Activated T-helper 1 cell treated with anti-CD3 and anti-CD28 coated beads, Interleukin-12 subunit alpha, Interleukin-12 subunit beta, Interleukin-2, Interleukin-4 antibody, amounts not matched to agents 30 ng/mL and 10 ng/mL and 1 ng/mL, durations not matched to agents 14 hours and 24 hours and 36 hours (primary cell): ENCODE measurements around the gene USP5. TPM values are rescaled to one million over a fixed set of nuclear protein-coding genes. Genes with fewer than 3 reads are reported as not detected.
A peak's percentile ranks its signal among the peaks of the same experiment; 100 is the strongest.

ENCODE experiments used
- DNase-seq: peaks from one replicate; pipeline ENCODE4 v3.0.0; 2021; ENCODE audit warnings: low spot score
- H3K27ac Mint-ChIP-seq: one replicate; pipeline ENCODE4 v1.8.0; 2021; ENCODE audit warnings: mild to moderate bottlenecking, mixed read lengths
- H3K27me3 Mint-ChIP-seq: one replicate; pipeline ENCODE4 v1.8.0; 2022; ENCODE audit warnings: mild to moderate bottlenecking, moderate library complexity, mixed read lengths; ENCODE audit not compliant: insufficient read depth
- H3K36me3 Mint-ChIP-seq: one replicate; pipeline ENCODE4 v1.8.0; 2021; ENCODE audit warnings: low read depth, mixed read lengths
- H3K4me1 Mint-ChIP-seq: one replicate; pipeline ENCODE4 v1.8.0; 2021; ENCODE audit warnings: low read depth, mixed read lengths
- H3K4me3 Mint-ChIP-seq: one replicate; pipeline ENCODE4 v1.8.0; 2021; ENCODE audit warnings: mild to moderate bottlenecking, moderate library complexity, mixed read lengths
- H3K9me3 Mint-ChIP-seq: one replicate; pipeline ENCODE4 v1.8.0; 2021; ENCODE audit warnings: mixed read lengths
- intact Hi-C: fragments of 100-400 bp; cut with micrococcal nuclease; formaldehyde crosslinking; loops from one replicate; pipeline ENCODE4 v1.15.1; 2024
- total RNA-seq: library from RNA; stranded (reverse); gene quantifications from 2 replicates; pipeline ENCODE4 v1.2.3, GENCODE V29; 2022

USP5 gene, protein sequence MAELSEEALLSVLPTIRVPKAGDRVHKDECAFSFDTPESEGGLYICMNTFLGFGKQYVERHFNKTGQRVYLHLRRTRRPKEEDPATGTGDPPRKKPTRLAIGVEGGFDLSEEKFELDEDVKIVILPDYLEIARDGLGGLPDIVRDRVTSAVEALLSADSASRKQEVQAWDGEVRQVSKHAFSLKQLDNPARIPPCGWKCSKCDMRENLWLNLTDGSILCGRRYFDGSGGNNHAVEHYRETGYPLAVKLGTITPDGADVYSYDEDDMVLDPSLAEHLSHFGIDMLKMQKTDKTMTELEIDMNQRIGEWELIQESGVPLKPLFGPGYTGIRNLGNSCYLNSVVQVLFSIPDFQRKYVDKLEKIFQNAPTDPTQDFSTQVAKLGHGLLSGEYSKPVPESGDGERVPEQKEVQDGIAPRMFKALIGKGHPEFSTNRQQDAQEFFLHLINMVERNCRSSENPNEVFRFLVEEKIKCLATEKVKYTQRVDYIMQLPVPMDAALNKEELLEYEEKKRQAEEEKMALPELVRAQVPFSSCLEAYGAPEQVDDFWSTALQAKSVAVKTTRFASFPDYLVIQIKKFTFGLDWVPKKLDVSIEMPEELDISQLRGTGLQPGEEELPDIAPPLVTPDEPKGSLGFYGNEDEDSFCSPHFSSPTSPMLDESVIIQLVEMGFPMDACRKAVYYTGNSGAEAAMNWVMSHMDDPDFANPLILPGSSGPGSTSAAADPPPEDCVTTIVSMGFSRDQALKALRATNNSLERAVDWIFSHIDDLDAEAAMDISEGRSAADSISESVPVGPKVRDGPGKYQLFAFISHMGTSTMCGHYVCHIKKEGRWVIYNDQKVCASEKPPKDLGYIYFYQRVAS
- total RNA-seq: 116 and 127 TPM in 2 replicates

DNA sequence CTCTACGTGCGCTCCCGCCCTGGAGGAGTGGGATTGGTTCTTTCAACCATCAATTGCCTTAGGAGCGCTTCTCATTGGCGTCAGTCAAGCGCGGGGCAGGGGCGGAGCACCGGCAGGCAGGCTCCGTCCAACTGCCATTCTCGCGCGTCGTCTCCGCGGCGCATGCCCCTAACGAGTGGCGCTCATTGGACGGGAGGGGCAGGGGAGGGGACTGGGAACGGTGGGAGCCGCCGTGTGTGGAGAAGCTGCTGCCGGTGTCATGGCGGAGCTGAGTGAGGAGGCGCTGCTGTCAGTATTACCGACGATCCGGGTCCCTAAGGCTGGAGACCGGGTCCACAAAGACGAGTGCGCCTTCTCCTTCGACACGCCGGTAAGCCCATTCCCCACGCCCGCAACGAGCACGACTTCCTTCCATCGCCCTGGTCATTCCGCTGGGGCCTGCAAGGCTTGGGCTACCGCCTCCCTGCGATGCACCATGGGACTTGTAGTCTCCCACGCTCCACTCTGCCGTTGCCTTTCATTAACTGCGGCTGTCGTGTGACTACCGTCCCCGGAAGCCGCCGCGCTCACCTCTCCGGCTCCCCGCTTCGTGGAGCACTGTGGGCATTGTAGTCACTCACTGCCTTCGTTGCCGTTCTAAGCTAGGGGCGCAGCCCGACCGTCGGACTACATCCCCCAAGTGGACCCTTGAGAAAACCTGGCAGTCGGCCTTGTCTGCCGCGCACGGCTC is at the start of gene USP5:
USP5 (plus strand) TSS at position 230 of the 730 bp plus-strand sequence; CDS start at position 260, 30 bp downstream.
- peak; percentile 98 for DNase-seq
- Mint-ChIP-seq H3K36me3 (peaks cover 25% of the 10 kb centered on the region), H3K4me1 (peaks cover 46% of the 10 kb centered on the region), H3K4me3 (peak within 1 kb of the TSS; percentile 91), H3K27me3 (peaks cover 2% of the 10 kb centered on the region), H3K9me3 (no peaks in the 10 kb centered on the region), H3K27ac (peak within 1 kb of the TSS; percentile 96)
- intact Hi-C loops: loop anchor here (1.0 to 5.0 kb wide), 19 partner anchors 15 to 359 kb away; partner anchors contain the start of genes C12orf57, C1RL, CD4 and CHD4

DNA sequence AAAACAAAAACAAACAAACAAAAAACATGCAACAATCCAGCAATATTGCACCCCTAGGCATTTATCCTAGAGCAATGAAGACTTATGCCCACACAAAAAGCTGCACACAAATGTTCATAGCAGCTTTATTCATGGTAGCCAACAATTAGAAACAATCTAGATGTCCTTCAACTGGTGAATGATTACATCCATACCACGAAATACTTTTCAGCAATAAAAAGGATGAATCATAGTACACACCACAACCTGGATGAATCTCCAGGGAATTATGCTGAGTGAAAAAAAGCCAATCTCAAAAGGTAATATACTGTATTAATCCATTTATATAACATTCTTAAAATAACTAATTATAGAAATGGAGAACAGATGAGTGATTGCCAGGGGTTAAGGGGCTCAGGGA is 44.8 kb upstream of the USP5 start:
- H3K27ac Mint-ChIP-seq: no peak overlapping the region
- H3K4me1 Mint-ChIP-seq: peaks cover 26% of the 10 kb centered on the region
- no peak overlapping the region for H3K4me3 Mint-ChIP-seq
- H3K27me3 Mint-ChIP-seq: no peaks in the 10 kb centered on the region
- H3K36me3 Mint-ChIP-seq: peaks cover 34% of the 10 kb centered on the region
- DNase-seq: no peak
- H3K9me3 Mint-ChIP-seq: no peaks in the 10 kb centered on the region
- intact Hi-C loops: no loop called here

DNA sequence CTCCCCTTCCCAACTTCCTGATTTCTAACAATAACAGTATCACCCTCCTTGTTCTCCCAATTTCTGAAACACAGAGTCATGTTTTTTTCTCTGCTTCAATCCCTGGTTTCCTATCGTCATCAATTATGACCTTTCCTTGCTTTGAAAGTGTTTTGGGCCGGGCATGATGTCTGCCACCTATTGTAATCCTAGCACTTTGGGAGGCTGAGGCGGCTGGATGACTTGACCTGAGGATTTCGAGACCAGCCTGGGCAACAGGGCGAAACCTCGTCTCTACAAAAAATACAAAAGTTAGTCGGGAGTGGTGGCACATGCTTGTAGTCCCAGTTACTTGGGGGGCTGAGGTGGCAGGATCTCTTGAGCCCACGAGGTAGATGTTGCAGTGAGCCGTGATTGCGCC is 42.9 kb upstream of the USP5 start:
- Mint-ChIP-seq H3K27me3 (no peaks in the 10 kb centered on the region), H3K27ac (no peak overlapping the region), H3K4me1 (peaks cover 26% of the 10 kb centered on the region), H3K9me3 (no peaks in the 10 kb centered on the region), H3K4me3 (no peak overlapping the region), H3K36me3 (peaks cover 36% of the 10 kb centered on the region)
- DNase-seq: no peak
- intact Hi-C loops: no loop called here

DNA sequence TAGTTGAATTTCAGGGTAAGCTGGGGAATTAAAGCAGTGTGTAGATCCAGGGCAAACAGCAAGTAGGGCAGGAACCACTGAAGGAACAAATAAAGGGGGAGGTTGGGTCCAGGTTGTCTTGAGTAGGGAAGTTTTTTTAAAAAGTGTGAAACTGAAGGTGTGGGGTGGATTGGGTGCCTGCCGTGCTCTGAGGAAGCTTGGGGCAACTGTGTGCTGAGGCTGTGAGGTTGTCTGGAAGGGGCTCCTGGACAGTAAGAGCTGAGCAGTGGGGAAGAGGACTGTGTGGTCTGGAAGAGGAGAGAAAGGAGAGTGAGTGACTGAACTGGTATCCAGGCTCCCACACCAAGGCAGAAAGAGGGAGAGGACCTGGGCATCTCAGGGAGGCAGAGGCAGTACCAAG is 41.2 kb upstream of the USP5 start:
- H3K27me3 Mint-ChIP-seq: no peaks in the 10 kb centered on the region
- H3K9me3 Mint-ChIP-seq: no peaks in the 10 kb centered on the region
- intact Hi-C loops: no loop called here
- peaks cover 44% of the 10 kb centered on the region for H3K36me3 Mint-ChIP-seq
- DNase-seq: no peak
- peak overlapping the region; percentile 70 for H3K27ac Mint-ChIP-seq
- no peak overlapping the region for H3K4me3 Mint-ChIP-seq
- peaks cover 26% of the 10 kb centered on the region for H3K4me1 Mint-ChIP-seq

DNA sequence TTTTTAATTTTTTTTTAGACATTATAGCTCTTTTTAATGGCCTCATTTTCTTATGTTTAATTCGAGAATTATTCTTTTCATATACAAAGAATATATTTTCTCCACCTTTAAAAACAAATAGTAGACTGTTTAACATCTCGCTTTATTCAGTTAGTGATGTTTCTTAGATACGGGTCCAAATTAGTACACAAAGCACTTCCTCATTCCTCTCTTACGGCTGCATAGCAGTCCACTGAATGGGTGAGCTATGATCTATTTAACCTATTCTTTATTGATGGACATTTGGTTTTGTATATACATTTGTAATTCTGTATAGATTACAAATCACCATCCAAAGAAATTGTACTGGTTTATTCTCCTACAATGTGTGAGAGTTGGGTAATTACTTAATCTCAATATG is 38.6 kb upstream of the USP5 start:
- Mint-ChIP-seq H3K27me3 (no peaks in the 10 kb centered on the region), H3K4me3 (no peak overlapping the region), H3K9me3 (no peaks in the 10 kb centered on the region), H3K36me3 (peaks cover 59% of the 10 kb centered on the region), H3K27ac (no peak overlapping the region), H3K4me1 (peaks cover 26% of the 10 kb centered on the region)
- intact Hi-C loops: no loop called here
- DNase-seq: no peak

DNA sequence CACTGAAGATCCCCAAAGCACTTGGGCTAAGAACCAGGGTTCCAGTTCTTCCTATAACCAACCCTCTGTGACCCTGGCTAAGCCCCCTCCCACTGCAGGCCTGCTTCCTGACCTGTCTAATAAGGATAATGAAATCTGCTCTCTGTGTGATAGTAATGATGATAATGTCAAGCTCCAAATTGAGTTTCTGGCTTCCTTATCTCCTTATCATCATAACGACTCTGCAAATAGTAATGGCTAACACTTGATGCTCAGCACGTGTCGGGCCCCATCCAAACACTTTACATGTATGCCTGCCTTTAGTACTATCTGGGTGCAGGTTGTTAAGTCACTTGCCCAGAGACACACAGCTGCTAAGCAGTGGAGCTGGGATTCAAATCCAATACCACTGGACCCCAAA is 35.4 kb upstream of the USP5 start:
- H3K4me3 Mint-ChIP-seq: no peak overlapping the region
- no peak overlapping the region for H3K27ac Mint-ChIP-seq
- H3K36me3 Mint-ChIP-seq: peaks cover 58% of the 10 kb centered on the region

DNA sequence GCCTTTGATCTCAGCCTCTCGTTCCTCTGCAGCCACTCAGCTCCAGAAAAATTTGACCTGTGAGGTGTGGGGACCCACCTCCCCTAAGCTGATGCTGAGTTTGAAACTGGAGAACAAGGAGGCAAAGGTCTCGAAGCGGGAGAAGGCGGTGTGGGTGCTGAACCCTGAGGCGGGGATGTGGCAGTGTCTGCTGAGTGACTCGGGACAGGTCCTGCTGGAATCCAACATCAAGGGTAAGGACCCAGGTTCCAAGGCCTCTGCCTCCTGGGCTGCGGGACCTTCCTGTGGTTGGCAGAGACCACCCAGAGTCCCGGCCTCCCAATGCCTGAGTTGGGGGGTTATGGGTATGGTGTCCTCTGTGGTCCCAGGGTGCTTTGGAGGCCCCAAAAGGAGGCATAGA is 34.9 kb upstream of the USP5 start:
- Mint-ChIP-seq H3K4me1 (peaks cover 11% of the 10 kb centered on the region), H3K36me3 (peaks cover 58% of the 10 kb centered on the region), H3K27ac (no peak overlapping the region), H3K27me3 (peaks cover 2% of the 10 kb centered on the region), H3K9me3 (no peaks in the 10 kb centered on the region), H3K4me3 (no peak overlapping the region)
- intact Hi-C loops: no loop called here
- DNase-seq: no peak

More for the DNA sequence above, 35.4 kb upstream of the USP5 start:
- intact Hi-C loops: no loop called here
- Mint-ChIP-seq H3K9me3 (no peaks in the 10 kb centered on the region), H3K4me1 (peaks cover 11% of the 10 kb centered on the region), H3K27me3 (peaks cover 2% of the 10 kb centered on the region)
- no peak for DNase-seq

DNA sequence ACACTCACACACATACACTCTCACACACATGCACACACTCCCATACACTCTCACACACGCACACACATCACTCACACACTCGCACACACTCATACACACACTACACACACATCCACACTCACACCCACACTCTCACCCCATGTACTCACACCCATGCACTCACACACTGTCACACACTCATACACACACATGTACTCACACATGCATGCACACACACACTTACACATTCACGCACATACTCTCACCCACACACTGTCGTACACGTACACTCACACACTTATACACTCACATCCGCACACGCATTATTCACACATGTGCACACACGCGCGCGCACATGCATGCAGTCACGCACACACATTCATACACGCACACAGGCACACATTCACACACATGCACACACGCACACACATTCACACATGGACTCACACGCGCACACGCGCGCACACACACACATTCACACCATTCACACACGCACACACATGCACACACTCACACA is 34.2 kb upstream of the USP5 start:
- Mint-ChIP-seq H3K4me1 (peaks cover 12% of the 10 kb centered on the region), H3K4me3 (no peak overlapping the region), H3K27ac (peak overlapping the region; percentile 45), H3K27me3 (peaks cover 6% of the 10 kb centered on the region), H3K36me3 (peaks cover 58% of the 10 kb centered on the region), H3K9me3 (no peaks in the 10 kb centered on the region)
- intact Hi-C loops: no loop called here
- DNase-seq: no peak

DNA sequence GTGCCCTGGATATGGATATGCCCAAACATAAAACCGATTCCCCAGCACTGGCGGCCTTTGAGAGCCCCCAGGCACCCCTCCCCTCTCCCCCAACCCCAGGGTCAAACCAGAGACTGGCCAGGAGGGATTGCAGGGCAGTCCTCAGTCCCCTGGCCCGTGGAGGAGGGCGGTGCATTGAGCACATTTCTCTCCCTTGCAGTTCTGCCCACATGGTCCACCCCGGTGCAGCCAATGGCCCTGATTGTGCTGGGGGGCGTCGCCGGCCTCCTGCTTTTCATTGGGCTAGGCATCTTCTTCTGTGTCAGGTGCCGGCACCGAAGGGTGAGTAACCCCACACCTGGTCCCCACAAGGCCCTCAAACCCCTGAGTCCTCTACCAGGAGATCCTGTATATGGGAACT is 33.7 kb upstream of the USP5 start:
- intact Hi-C loops: no loop called here
- H3K27ac Mint-ChIP-seq: no peak overlapping the region
- peaks cover 8% of the 10 kb centered on the region for H3K27me3 Mint-ChIP-seq
- no peaks in the 10 kb centered on the region for H3K9me3 Mint-ChIP-seq
- H3K4me1 Mint-ChIP-seq: peaks cover 17% of the 10 kb centered on the region
- H3K4me3 Mint-ChIP-seq: no peak overlapping the region
- no peak for DNase-seq
- H3K36me3 Mint-ChIP-seq: peaks cover 58% of the 10 kb centered on the region

DNA sequence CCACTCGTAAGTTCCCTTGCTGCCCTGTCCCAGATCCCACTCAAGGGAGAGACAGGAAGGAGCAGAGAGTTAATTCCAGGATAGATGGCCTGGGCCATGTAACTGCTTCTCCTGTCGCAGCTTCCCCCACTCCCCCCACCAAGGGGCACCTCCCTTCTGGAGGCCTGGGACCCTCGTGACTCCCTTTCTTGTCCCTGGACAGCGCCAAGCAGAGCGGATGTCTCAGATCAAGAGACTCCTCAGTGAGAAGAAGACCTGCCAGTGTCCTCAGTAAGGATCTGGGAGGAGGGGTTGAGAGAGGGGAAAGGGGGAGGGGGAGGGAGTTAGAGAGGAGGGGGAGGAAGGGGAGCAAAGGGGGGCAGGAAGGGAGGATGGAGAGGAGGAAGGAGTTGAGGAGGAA is 33.3 kb upstream of the USP5 start:
- no peak for DNase-seq
- peaks cover 17% of the 10 kb centered on the region for H3K4me1 Mint-ChIP-seq
- no peak overlapping the region for H3K4me3 Mint-ChIP-seq
- H3K9me3 Mint-ChIP-seq: no peaks in the 10 kb centered on the region
- intact Hi-C loops: no loop called here
- H3K27me3 Mint-ChIP-seq: peaks cover 8% of the 10 kb centered on the region
- H3K27ac Mint-ChIP-seq: no peak overlapping the region
- H3K36me3 Mint-ChIP-seq: peaks cover 53% of the 10 kb centered on the region

DNA sequence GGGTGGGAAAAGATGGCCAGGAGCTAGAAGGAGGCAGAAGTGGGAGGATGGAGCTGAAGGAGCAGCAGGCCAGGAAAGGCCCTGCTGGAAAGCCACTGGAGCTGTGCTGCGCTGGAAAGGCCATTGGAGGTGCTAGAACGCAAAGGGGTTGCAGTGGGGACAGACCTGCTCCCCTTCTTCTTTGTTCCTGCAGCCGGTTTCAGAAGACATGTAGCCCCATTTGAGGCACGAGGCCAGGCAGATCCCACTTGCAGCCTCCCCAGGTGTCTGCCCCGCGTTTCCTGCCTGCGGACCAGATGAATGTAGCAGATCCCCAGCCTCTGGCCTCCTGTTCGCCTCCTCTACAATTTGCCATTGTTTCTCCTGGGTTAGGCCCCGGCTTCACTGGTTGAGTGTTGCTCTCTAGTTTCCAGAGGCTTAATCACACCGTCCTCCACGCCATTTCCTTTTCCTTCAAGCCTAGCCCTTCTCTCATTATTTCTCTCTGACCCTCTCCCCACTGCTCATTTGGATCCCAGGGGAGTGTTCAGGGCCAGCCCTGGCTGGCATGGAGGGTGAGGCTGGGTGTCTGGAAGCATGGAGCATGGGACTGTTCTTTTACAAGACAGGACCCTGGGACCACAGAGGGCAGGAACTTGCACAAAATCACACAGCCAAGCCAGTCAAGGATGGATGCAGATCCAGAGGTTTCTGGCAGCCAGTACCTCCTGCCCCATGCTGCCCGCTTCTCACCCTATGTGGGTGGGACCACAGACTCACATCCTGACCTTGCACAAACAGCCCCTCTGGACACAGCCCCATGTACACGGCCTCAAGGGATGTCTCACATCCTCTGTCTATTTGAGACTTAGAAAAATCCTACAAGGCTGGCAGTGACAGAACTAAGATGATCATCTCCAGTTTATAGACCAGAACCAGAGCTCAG is 32.6 kb upstream of the USP5 start:
- no peak for DNase-seq
- intact Hi-C loops: no loop called here
- Mint-ChIP-seq H3K27ac (no peak overlapping the region), H3K36me3 (peaks cover 47% of the 10 kb centered on the region), H3K4me1 (peaks cover 17% of the 10 kb centered on the region), H3K9me3 (no peaks in the 10 kb centered on the region), H3K4me3 (no peak overlapping the region), H3K27me3 (peaks cover 12% of the 10 kb centered on the region)

DNA sequence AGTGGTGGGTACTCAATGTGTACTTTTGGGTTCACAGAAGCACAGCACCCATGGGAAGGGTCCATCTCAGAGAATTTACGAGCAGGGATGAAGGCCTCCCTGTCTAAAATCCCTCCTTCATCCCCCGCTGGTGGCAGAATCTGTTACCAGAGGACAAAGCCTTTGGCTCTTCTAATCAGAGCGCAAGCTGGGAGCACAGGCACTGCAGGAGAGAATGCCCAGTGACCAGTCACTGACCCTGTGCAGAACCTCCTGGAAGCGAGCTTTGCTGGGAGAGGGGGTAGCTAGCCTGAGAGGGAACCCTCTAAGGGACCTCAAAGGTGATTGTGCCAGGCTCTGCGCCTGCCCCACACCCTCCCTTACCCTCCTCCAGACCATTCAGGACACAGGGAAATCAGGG is 31.8 kb upstream of the USP5 start:
- no peak overlapping the region for H3K4me3 Mint-ChIP-seq
- peaks cover 19% of the 10 kb centered on the region for H3K4me1 Mint-ChIP-seq
- intact Hi-C loops: no loop called here

More for the DNA sequence above, 31.8 kb upstream of the USP5 start:
- Mint-ChIP-seq H3K36me3 (peaks cover 40% of the 10 kb centered on the region), H3K27me3 (peaks cover 19% of the 10 kb centered on the region), H3K27ac (no peak overlapping the region), H3K9me3 (no peaks in the 10 kb centered on the region)
- no peak for DNase-seq
